H1 (cell line): ENCODE results near the gene STYXL1. TPM values are rescaled to one million over a fixed set of nuclear protein-coding genes. Genes with fewer than 3 reads are reported as not detected.

Source experiments
- BCL11A ChIP-seq, 2 experiments: IDR thresholded peaks; one replicate each; pipeline ENCODE4 v1.6.1; 2011; ENCODE audit warnings: low read depth in 2 of 2, low read length in 2 of 2, mild to moderate bottlenecking in 2 of 2
- CBX5 ChIP-seq: fragments of 300-800, 300-1000 bp; sonication (generic); IDR thresholded peaks from 2 replicates; pipeline ENCODE4 v1.7.1; 2016; ENCODE audit warnings: antibody characterized with exemption, low read length, low read depth
- CHD2 ChIP-seq: IDR thresholded peaks from 2 replicates; pipeline ENCODE4 v1.6.1; 2012; ENCODE audit warnings: low read length, improper control_type of control experiment
- POU5F1 ChIP-seq: IDR thresholded peaks from 2 replicates; pipeline ENCODE4 v1.6.1; 2011; ENCODE audit warnings: low read depth, mild to moderate bottlenecking, low read length, moderate library complexity
- SAP30 ChIP-seq: fragments of 300-600 bp; sonication (generic); IDR thresholded peaks from 2 replicates; pipeline ENCODE4 v1.7.1; 2012; ENCODE audit warnings: low read length, moderate library complexity, mild to moderate bottlenecking, inconsistent platforms; ENCODE audit not compliant: insufficient read depth, insufficient replicate concordance
- ZNF274 ChIP-seq: IDR thresholded peaks from 2 replicates; pipeline ENCODE4 v1.7.0; 2012; ENCODE audit warnings: low read length, borderline replicate concordance; ENCODE audit errors: extremely low read depth
- polyA plus RNA-seq, 7 experiments: library from polyadenylated mRNA; depleted of rRNA in 3 of 7; stranded (reverse) in 5 of 7; unstranded in 2 of 7; fragments of >200 nt in 5 of 7; fragments of 200-250 nt in 2 of 7; gene quantifications; 1 replicate in 5 of 7; 2 replicates in 1 of 7; 4 replicates in 1 of 7; pipeline versions ENCODE4 v1.2.1 to v1.2.3, GENCODE V29; 2011 to 2013; ENCODE audit warnings: missing spikeins in 2 of 7, mixed read lengths in 2 of 7
- total RNA-seq: library from RNA; stranded (reverse); fragmentation: NEBNext Ultra II Directional; extraction: Animal tissue kit (Norgen Biotek cat#: 25700); gene quantifications from 2 replicates; pipeline ENCODE4 v1.2.1, GENCODE V29; 2021

STYXL1 gene
- total and polyA plus RNA-seq, 2 of the 8 experiments (the other 6 are each of a cell fraction or from before 2014, with no cell fraction given), result 32.3 to 53.9 TPM

DNA sequence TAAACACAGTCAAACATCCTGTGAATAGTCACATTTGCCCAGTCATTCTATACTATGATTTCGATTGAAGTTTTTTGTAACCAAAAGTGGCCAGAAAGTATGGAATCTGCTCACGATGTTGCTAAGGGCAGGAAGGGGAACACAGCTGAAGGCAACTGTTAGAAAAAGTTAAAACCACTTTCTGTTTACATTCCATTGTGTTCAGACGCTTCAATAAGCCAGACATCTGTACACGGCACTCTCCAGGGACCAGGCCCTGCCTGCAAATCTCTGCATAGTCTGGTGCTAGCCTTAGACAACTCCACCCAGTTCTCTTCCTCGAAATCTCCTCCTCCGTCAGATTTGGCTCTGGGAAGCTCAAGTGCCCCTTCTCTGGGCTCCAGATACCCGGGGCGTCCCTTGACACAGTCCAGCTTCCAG lies 36.3 kb downstream of the STYXL1 start (continued):
- TF ChIP-seq POU5F1 (no peak), CHD2 (no peak), SAP30 (no peak), BCL11A (IDR thresholded peaks at IDR 0.05; ENCODE audit: low read depth in 2 of 2, low read length in 2 of 2) (no peak), CBX5 (no peak), ZNF274 (no peak)
